GM18505 (cell line): ENCODE results near the gene SLC16A3.
A peak's percentile ranks its signal among the peaks of the same experiment; 100 is the strongest.
"Not testable (repeated sequence)": the region's sequence is repeated elsewhere in the genome, so short reads cannot be mapped to it uniquely, and the experiment has no call there.

ENCODE experiments used
- ATAC-seq: cut with Tn5 transposase; IDR thresholded peaks from one replicate; pipeline ENCODE4 v1.9.1; 2021; ENCODE audit not compliant: unreplicated experiment
- POLR2A ChIP-seq: IDR thresholded peaks from 4 replicates; pipeline ENCODE4 v1.6.1; 2011; ENCODE audit warnings: borderline replicate concordance; ENCODE audit not compliant: insufficient read depth, insufficient read length; ENCODE audit errors: extremely low read depth

The SLC16A3 gene

DNA sequence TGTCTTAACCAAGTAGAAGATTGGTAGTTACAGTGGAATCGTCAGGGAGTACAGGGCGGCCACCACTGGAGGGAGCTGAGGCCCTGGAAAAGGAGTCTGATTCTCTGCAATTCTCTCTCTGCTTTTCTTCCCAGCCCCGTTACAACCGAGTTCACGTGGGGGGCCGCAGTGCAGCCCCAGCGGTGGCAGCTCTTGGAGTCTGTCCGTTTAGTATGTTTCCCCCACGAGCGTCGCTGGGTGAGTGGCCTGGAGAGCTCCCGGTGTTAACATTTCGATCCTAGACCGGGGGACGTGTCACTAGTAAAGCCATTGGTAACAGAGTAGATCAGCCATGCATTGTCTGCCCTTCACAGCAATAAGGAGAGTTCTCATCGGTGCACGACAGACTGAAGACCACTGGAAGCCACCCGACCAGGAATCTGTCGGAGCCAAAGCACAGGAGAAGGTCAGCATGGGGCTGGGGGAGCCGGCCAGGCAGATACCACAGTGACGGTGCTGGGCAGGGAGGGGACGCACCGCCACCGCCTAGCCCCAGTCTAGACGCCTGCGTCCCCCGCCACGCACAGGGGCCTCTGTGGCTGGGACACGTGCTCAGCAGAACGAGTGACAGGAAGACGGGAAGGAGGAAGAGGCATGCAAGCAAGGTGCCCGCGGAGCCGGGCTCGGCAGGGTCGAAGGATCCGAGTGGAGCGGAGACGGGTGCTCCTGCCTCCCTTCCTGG is 15.7 kb downstream of the SLC16A3 start:
- ATAC-seq = no peak
- TF ChIP-seq POLR2A = no peak

DNA sequence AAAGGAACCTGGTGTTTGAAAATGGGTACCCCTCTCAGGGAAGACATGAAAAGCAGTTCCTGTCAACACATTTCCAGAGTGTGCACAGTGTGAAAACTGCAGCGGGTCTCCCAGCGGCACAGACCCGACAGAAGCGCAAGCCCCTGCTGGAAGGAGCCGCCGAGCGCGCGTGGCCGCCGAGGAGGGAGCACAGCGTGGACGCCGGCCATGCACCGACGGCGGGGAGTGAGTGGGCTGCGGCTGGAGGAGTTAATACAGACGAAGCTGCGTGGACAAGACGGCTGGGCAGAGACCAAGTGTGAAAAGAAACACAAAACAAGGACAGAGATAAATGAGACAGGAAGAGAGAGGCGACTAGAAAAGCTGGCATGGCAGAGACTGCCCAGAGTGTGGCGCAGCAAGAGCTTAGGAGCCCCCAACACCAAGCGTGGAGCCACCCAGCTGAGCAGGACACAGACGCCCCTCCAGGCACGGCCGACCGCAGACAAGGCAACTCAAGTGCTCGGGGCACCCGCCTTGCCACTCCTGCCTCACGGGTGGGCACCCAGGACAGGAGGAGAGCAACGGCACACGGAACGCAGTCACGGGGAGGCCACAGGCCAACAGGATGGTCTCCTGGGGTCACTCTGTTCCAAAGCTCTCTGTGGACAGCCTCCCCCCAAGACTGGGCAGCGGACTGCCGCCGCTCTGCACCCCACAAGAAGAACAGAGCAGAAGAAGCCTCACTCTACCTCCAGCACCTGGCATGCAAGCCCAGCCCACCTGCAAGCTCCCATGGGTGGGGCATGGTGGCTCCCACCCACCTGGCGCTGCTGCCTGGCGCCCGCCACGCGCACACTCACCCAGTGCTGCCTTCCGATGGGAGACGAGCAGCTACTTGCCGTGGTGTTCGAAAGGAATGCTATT is 16.5 kb downstream of the SLC16A3 start:
- ATAC-seq = no peak
- TF ChIP-seq POLR2A = peak; percentile 21

DNA sequence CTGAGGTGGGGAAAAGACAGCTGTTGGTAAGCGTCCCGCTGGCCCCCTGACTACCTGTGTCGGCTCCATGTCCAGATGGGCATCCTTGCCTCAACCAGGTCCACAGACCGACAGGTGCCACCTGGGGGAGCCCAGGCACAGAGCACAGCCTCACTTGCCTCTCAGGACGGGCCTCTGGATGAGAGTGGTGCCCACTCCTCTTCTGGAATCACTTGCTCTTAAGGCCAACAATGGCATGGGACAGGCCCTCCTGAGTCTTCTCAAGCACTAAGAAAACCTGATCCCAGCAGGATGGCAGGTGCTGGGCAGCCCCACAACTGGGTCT is 17.2 kb downstream of the SLC16A3 start:
- ATAC-seq = no peak
- peak; percentile 20 for TF ChIP-seq POLR2A

- no peak for TF ChIP-seq POLR2A
- no peak for ATAC-seq
Observed at GRCh38 chr17:82246365-82247181, 17.7 kb downstream of the SLC16A3 start.

- ATAC-seq = no peak
Observed at GRCh38 chr17:82247182-82247823, 18.5 kb downstream of the SLC16A3 start.

DNA sequence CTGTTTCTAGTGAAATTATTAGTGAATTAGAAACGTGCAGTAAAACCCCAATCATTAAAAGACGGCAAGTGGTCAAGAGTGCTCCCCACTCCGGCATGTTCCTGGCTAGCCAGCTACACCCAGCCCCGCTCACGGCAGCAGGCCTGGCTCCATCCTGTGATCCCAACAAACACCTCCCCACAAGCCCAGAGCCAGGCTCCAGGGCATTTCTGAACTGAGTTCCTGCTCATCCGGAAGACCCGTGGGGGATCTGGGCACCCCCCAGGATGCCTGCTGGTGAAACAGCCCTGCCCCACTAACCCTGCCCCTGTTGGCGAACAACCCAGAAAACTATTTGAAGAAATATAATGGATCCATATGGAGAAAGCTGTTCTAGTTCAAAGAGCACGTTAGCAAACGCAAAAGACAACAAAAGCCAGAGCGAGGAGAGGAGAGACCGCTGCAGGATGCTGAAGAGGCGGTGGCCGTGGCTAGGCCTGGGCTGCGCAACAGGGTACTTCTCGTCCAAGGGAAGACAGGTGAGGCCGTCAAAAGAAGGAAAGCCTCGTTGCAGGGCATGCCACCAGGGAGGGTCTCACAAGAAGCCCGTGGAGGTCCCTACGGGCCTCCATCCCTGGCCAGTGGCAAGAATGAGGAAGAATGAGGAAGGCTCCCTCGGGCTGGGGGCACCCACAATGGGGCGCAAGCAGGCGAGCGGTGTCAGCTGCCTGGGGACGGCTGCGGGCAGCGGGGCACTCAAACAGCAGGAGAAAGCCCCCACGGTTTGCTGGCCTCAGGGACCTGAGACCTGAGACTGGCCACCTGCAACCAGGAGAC is 19.2 kb downstream of the SLC16A3 start:
- peak; percentile 31 for TF ChIP-seq POLR2A
- no peak for ATAC-seq

More at GRCh38 chr17:82247182-82247823, 18.5 kb downstream of the SLC16A3 start:
- TF ChIP-seq POLR2A = no peak

- no peak for ATAC-seq
- no peak for TF ChIP-seq POLR2A
Observed at GRCh38 chr17:82248815-82249674, 20.2 kb downstream of the SLC16A3 start.

DNA sequence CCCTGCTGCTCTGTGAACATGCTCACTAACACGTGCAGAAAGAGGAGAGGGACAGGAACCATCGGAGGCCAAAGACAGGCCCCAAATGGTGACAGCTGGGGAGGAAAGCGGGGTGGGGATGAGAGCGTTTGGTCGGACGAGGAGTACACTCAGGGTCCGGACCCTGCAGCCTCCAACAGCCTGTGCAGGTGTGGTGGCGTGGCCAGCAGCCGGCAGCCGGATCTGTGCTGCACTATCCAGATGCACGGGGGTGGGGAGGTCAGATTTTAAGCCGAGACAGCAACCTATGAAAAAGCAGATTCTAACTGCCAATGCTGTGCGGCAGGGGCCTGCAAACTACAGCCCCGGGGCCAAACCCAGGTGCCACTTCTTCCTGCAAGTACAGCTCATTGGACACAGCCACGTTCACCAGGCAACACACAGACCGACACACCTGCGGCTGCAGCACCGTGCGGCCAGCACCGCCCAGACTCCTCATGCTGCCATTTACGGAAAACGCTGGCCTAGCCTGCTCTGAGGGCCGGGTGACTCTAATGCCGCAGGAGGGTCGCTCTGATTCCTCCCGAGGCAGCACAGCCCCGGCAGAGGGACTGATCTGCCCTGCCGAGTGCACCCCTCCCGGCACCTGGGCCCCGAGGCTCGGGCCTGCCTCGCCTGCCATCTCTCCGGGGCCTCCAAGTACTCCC is 21.2 kb downstream of the SLC16A3 start:
- TF ChIP-seq POLR2A = no peak
- ATAC-seq = no peak

- TF ChIP-seq POLR2A = no peak
- no peak for ATAC-seq
Observed at GRCh38 chr17:82250868-82251500, 22.1 kb downstream of the SLC16A3 start.

DNA sequence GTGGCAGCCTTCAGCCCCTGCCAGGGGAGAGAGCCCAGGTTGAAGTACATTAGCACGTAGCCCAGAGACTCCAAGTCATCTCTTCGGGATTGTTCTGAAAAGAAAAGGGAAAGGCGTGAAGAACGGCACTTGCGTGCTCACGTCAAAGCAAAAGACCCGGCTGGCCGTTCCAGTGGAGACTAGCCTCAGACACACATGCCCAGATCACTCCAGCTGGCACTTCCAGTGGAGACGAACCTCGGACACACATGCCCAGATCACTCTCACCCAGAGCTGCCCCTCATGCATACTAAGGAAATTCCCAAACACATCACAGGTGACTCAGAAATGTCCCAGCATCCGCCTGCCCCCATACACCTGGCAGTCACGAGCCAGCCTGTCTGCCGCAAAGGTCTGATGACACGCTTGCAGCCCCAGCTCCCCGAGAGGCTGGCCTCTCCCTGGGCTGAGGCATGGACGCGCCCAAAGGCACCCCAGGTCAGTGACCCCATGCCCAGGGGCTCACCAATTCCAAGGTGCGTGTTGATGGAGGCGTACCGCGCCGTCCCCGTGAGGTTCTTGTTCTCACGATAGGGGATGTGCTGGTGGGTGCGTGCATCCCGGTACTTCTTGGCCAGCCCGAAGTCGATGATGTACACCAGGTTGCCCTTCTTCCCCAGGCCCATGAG is 23.8 kb downstream of the SLC16A3 start:
- TF ChIP-seq POLR2A = no peak
- no peak for ATAC-seq

- no peak for TF ChIP-seq POLR2A
- ATAC-seq = no peak
Observed at GRCh38 chr17:82253179-82253544, 24.3 kb downstream of the SLC16A3 start.

DNA sequence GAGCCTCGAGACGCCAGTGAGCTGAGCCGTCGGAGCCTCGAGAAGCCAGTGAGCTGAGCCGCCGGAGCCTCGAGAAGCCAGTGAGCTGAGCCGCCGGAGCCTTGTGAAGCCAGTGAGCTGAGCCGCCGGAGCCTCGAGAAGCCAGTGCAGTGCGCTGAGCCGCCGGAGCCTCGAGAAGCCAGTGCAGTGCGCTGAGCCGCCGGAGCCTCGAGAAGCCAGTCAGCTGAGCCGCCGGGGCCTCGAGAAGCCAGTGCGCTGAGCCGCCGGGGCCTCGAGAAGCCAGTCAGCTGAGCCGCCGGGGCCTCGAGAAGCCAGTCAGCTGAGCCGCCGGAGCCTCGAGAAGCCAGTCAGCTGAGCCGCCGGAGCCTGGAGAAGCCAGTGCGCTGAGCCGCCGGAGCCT is 25.3 kb downstream of the SLC16A3 start:
- not testable (repeated sequence) for ATAC-seq

DNA sequence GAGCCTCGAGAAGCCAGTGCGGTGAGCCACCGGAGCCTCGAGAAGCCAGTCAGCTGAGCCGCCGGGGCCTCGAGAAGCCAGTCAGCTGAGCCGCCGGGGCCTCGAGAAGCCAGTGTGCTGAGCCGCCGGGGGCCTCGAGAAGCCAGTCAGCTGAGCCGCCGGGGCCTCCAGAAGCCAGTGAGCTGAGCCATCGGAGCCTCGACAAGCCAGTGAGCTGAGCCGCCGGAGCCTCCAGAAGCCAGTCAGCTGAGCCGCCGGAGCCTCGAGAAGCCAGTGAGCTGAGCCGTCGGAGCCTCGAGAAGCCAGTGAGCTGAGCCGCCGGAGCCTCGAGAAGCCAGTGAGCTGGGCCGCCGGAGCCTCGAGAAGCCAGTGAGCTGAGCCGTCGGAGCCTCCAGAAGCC is 25.9 kb downstream of the SLC16A3 start:
- not testable (repeated sequence) for ATAC-seq
